Pancreas (tissue), 10 donors: ENCODE measurements around the gene CMIP. TPM values are rescaled to one million over a fixed set of nuclear protein-coding genes. Genes with fewer than 3 reads are reported as not detected.

ENCODE experiments used
- ATAC-seq, 4 donors: fragments of 200-7000 bp; cut with Tn5 transposase; one replicate each; pipeline versions ENCODE4 v1.8.0 to v1.9.1; 2020; ENCODE audit warnings: mild to moderate bottlenecking in 4 of 4, moderate library complexity in 4 of 4
- DNase-seq, 6 donors: peaks; one replicate each; pipeline ENCODE4 v3.0.0-alpha.2; 2020
- FAIRE-seq: peaks from 2 replicates; lab custom pipeline; 2012; peaks lifted over from hg19 to GRCh38; lab: Jason Lieb, UNC
- H3K27ac ChIP-seq, 4 donors: fragments of 200-600 bp; sonication (generic); 1 replicate in 3 of 4; 2 replicates in 1 of 4; pipeline versions ENCODE4 v1.5.0 to v1.8.0; 2020
- H3K27me3 ChIP-seq, 4 donors: fragments of 200-600 bp; one replicate each; pipeline ENCODE4 v1.8.0; 2021
- H3K36me3 ChIP-seq, 3 donors: fragments of 200-600 bp; sonication (generic) in 1 of 3; one replicate each; pipeline versions ENCODE4 v1.5.0 to v1.8.0; 2020 to 2021
- H3K4me1 ChIP-seq, 3 donors: fragments of 200-600 bp; one replicate each; pipeline ENCODE4 v1.8.0; 2021
- H3K4me3 ChIP-seq, 4 donors: fragments of 200-600 bp; sonication (generic) in 2 of 4; one replicate each; pipeline versions ENCODE4 v1.5.0 to v1.8.0; 2020 to 2021
- H3K9me3 ChIP-seq, 4 donors: fragments of 200-600 bp; one replicate each; pipeline ENCODE4 v1.8.0; 2021
- WGBS, 2 donors: extraction: QIAGEN DNeasy Blood & Tissue Kit; methylation state at CpG; one replicate each; pipeline ENCODE4 v1.1.7; 2013; 5-methylcytosine and 5-hydroxymethylcytosine counted together
- intact Hi-C, 3 donors: fragments of 100-400 bp; cut with DNase I; formaldehyde crosslinking; loops; one replicate each; pipeline versions ENCODE4 v1.11.1 to v1.14.2; 2022
- polyA plus RNA-seq, 2 donors: library from polyadenylated mRNA; stranded (reverse); fragments of 200-250 nt; gene quantifications; one replicate each; pipeline ENCODE4 v1.2.3, GENCODE V29; 2013
- total RNA-seq, 6 donors: library from RNA; stranded (reverse); fragmentation: NEBNext Ultra II Directional in 4 of 6; extraction: Animal tissue kit (Norgen Biotek cat#: 25700) in 4 of 6; gene quantifications; one replicate each; pipeline versions ENCODE4 v1.2.1 to v1.2.4, GENCODE V29; 2021 to 2023
- TF ChIP-seq, protein P1 (sequence below), 4 donors: fragments of 200-600 bp; sonication (generic) in 3 of 4; IDR thresholded peaks; one replicate each; pipeline versions ENCODE4 v1.5.0 to v1.8.0; 2021; ENCODE audit warnings: antibody characterized with exemption in 4 of 4
- donor health status: healthy with polysubstance abuse.
- donor health status: DM: no; HTN: no; CAD: no; lungs with moderate emphysema.
- donor health status: DM: no; HTN: no; CAD: no.
- donor health status: control.
- donor health status: control.
- donor health status: Bipolar disorder and iron deficiency.
- donor health status: DM: yes; HTN: yes; CAD: no.
- donor health status: DM: no; HTN: no; CAD: no.
- donor health status: DM: no; HTN: no; CAD: no.
- donor health status: DM: yes; HTN: yes; CAD: no.

The CMIP gene
- total and polyA plus RNA-seq, 8 donors = 9.7 to 37.0 (median 21.5) TPM

DNA sequence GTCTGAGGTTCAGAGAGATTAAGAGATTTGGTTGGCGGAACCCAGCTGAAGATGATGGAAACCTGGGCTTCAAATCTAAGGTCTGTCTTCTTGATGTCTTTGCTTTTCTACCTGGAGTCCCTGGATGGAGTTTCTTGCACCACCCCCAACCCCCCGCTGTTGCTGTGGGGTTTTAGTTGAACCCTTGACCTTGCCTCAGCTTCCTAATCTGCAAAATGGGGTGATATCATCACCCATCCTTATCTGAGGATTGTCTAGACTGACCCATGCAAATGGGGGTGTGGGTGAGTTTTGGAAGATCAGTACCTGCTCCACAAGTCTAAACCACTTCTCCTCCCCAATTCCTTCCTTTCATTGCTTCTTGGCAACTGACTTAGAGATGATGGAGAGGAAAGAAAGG is 9.0 kb upstream of the CMIP start:
- TF ChIP-seq, protein P1, sequence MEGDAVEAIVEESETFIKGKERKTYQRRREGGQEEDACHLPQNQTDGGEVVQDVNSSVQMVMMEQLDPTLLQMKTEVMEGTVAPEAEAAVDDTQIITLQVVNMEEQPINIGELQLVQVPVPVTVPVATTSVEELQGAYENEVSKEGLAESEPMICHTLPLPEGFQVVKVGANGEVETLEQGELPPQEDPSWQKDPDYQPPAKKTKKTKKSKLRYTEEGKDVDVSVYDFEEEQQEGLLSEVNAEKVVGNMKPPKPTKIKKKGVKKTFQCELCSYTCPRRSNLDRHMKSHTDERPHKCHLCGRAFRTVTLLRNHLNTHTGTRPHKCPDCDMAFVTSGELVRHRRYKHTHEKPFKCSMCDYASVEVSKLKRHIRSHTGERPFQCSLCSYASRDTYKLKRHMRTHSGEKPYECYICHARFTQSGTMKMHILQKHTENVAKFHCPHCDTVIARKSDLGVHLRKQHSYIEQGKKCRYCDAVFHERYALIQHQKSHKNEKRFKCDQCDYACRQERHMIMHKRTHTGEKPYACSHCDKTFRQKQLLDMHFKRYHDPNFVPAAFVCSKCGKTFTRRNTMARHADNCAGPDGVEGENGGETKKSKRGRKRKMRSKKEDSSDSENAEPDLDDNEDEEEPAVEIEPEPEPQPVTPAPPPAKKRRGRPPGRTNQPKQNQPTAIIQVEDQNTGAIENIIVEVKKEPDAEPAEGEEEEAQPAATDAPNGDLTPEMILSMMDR (IDR thresholded peaks at IDR 0.05) = no peak
- Histone ChIP-seq H3K27ac (no peak overlapping the region), H3K4me3 (no peak overlapping the region), H3K36me3 (no peaks in the 10 kb centered on the region), H3K4me1 (no peaks in the 10 kb centered on the region), H3K9me3 (no peaks in the 10 kb centered on the region), H3K27me3 (no peaks in the 10 kb centered on the region)
- DNase-seq (no peak), ATAC-seq (no peak), FAIRE-seq (no peak)
- intact Hi-C loops = no loop called here
- 87 to 89% methylated on average over 2 of the region's 2 CpGs for whole genome bisulfite sequencing, 2 donors

DNA sequence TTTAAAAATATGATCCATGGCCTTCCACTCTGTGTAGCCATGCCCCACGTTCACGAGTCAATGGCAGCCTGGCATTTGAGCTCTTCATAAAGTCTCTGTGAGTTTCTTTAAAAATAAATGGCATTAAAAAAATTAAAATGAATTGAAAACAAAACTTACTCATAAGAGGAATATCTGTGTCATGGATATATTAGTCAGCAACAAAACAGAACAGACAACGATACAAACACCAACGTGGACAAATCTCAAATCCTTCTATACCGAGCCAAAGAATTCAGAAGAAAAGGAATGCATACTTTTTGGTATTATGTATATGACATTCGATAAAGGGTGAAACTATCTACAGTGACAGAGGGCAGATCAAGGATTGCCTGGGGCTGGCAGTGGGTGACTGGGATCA is 8.2 kb upstream of the CMIP start:
- WGBS, 2 donors = 88 to 95% methylated on average over 6 of the region's 6 CpGs
- H3K27me3 ChIP-seq = no peaks in the 10 kb centered on the region
- intact Hi-C loops = no loop called here
- FAIRE-seq (no peak), ATAC-seq (no peak), DNase-seq (no peak)
- no peaks in the 10 kb centered on the region for H3K36me3 ChIP-seq
- TF ChIP-seq, protein P1 (IDR thresholded peaks at IDR 0.05) = no peak
- H3K4me1 ChIP-seq = no peaks in the 10 kb centered on the region
- H3K9me3 ChIP-seq = no peaks in the 10 kb centered on the region
- H3K27ac ChIP-seq = no peak overlapping the region
- H3K4me3 ChIP-seq = no peak overlapping the region

- ATAC-seq (peak in 2 of 4 donors; percentile 38 to 42), DNase-seq (no peak), FAIRE-seq (no peak)
- Histone ChIP-seq H3K9me3 (no peaks in the 10 kb centered on the region), H3K36me3 (no peaks in the 10 kb centered on the region), H3K4me1 (no peaks in the 10 kb centered on the region), H3K4me3 (no peak overlapping the region), H3K27me3 (no peaks in the 10 kb centered on the region), H3K27ac (no peak overlapping the region)
- intact Hi-C loops = no loop called here
- TF ChIP-seq, protein P1 (IDR thresholded peaks at IDR 0.05) = no peak
- WGBS, 2 donors = 44 to 48% methylated on average over 10 of the region's 10 CpGs
Observed at GRCh38 chr16:81437865-81438264, 6.7 kb upstream of the CMIP start.

DNA sequence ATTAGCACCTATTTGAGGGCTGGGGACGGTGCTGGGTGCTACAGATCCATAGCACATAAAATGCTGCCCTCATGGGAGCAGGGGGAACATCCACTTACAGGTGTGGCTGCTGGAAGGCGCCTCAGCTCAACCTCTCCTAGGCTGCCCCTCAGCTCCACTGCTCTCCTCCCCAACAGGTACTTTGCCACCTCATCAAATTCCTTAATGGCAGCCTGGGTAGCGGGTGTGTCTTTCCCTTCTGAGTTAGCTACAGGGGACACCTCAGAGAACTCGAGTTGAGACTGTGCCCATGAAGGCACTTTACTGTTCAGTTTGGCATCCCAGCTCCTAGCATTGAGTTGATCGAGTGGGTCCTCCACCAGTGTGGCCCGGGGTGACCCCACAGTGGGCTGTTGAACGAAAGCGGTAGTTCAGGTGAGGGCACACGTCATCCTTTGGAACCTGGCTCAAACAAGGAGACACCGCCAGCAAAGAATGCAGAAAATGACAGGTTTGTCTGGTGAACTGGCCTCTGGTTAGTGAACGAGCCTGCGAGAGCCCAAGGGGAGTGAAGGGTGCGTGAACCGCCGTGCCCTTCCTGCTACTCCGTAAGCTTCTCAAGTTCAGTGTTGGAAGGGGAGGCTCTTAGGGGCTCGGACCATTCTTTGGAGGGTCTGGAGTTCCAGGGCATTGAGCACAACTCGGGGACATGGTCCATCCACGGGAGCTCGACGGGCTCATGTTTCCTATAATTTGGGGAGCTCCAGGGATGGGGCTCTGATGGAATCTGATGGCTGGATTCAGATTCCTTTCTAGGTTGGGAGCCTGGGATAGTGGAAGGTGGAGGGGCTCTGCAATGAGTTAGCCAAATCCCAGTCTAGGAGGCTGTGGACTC is 3.5 kb upstream of the CMIP start:
- 61 to 63% methylated on average over 21 of the region's 21 CpGs for WGBS, 2 donors
- Histone ChIP-seq H3K27ac (no peak overlapping the region), H3K27me3 (no peaks in the 10 kb centered on the region), H3K4me3 (no peak overlapping the region), H3K36me3 (no peaks in the 10 kb centered on the region), H3K9me3 (no peaks in the 10 kb centered on the region), H3K4me1 (no peaks in the 10 kb centered on the region)
- intact Hi-C loops = no loop called here
- TF ChIP-seq, protein P1 (IDR thresholded peaks at IDR 0.05) = no peak
- no peak for FAIRE-seq
- ATAC-seq = no peak
- no peak for DNase-seq
